Cardiac muscle cell (in vitro differentiated cells and primary cell): ENCODE measurements around the gene ANKRD33. TPM values are rescaled to one million over a fixed set of nuclear protein-coding genes. Genes with fewer than 3 reads are reported as not detected.

Experiments
- DNase-seq, 2 donors: peaks; one replicate each; pipeline versions ENCODE4 v3.0.0 to v3.0.0-alpha.2; 2010 to 2017; ENCODE audit warnings: low read depth in 1 of 2, low spot score in 1 of 2
- H3K27ac ChIP-seq: fragments of 200-600 bp; sonication (generic); 2 replicates; pipeline ENCODE4 v1.5.1; 2016
- H3K27me3 ChIP-seq: fragments of 200-600 bp; sonication (generic); 2 replicates; pipeline ENCODE4 v1.6.0; 2016; ENCODE audit warnings: control low read depth
- H3K36me3 ChIP-seq: fragments of 200-600 bp; sonication (generic); 2 replicates; pipeline ENCODE4 v1.5.1; 2016; ENCODE audit warnings: control low read depth
- H3K4me1 ChIP-seq: fragments of 200-600 bp; sonication (generic); 2 replicates; pipeline ENCODE4 v1.8.1; 2017; ENCODE audit warnings: low read depth, mild to moderate bottlenecking, mixed run types
- H3K4me3 ChIP-seq: fragments of 200-600 bp; sonication (generic); 2 replicates; pipeline ENCODE4 v1.5.1; 2016; ENCODE audit warnings: mild to moderate bottlenecking
- H3K9me3 ChIP-seq: fragments of 200-600 bp; sonication (generic); 2 replicates; pipeline ENCODE4 v1.5.1; 2017; ENCODE audit warnings: low read depth, mild to moderate bottlenecking, control low read depth
- CTCF ChIP-seq: IDR thresholded peaks from 2 replicates; pipeline ENCODE4 v1.5.1; 2012; ENCODE audit warnings: low read depth, mild to moderate bottlenecking, low read length
- polyA plus RNA-seq: library from polyadenylated mRNA; unstranded; fragments of >200 nt; fragmentation: Nextera tagmentation; extraction: Ambion mirVana; gene quantifications from 2 replicates; pipeline ENCODE4 v1.2.1, GENCODE V29; 2016
- total RNA-seq: library from RNA; depleted of rRNA; stranded (reverse); fragments of >200 nt; gene quantifications from 2 replicates; pipeline ENCODE4 v1.2.3, GENCODE V29; 2016

ANKRD33 gene
- total and polyA plus RNA-seq, 2 experiments from 2014 or later, result 0.30 TPM; not detected in 1

- Histone ChIP-seq H3K9me3 (no peaks in the 10 kb centered on the region), H3K4me1 (peaks cover 40% of the 10 kb centered on the region), H3K36me3 (no peaks in the 10 kb centered on the region), H3K27me3 (peaks cover 25% of the 10 kb centered on the region), H3K27ac (no peak overlapping the region), H3K4me3 (no peak overlapping the region)
- DNase-seq, result no peak
- TF ChIP-seq CTCF, result no peak
Observed at GRCh38 chr12:51867371-51867770, 20.5 kb upstream of the ANKRD33 start.

GRCh38 chr12:51867796-51868428 lies 20.0 kb upstream of the ANKRD33 start:
- no peak for TF ChIP-seq CTCF
- H3K4me1 ChIP-seq, result peaks cover 40% of the 10 kb centered on the region
- no peak overlapping the region for H3K27ac ChIP-seq
- H3K9me3 ChIP-seq, result no peaks in the 10 kb centered on the region
- peaks cover 25% of the 10 kb centered on the region for H3K27me3 ChIP-seq
- no peaks in the 10 kb centered on the region for H3K36me3 ChIP-seq
- DNase-seq, result no peak
- no peak overlapping the region for H3K4me3 ChIP-seq

GRCh38 chr12:51868821-51869495 lies 18.9 kb upstream of the ANKRD33 start:
- Histone ChIP-seq H3K36me3 (no peaks in the 10 kb centered on the region), H3K27me3 (peaks cover 25% of the 10 kb centered on the region), H3K27ac (no peak overlapping the region), H3K4me1 (peaks cover 31% of the 10 kb centered on the region), H3K4me3 (peak overlapping the region; percentile 18), H3K9me3 (no peaks in the 10 kb centered on the region)
- DNase-seq, result peak in 1 of 2 donors; percentile 33
- no peak for TF ChIP-seq CTCF

GRCh38 chr12:51869496-51869865 lies 18.4 kb upstream of the ANKRD33 start:
- Histone ChIP-seq H3K36me3 (no peaks in the 10 kb centered on the region), H3K27ac (no peak overlapping the region), H3K4me1 (peaks cover 30% of the 10 kb centered on the region), H3K4me3 (peak overlapping the region; percentile 18), H3K27me3 (peaks cover 25% of the 10 kb centered on the region), H3K9me3 (no peaks in the 10 kb centered on the region)
- no peak for DNase-seq
- TF ChIP-seq CTCF, result no peak

- no peaks in the 10 kb centered on the region for H3K36me3 ChIP-seq
- peaks cover 30% of the 10 kb centered on the region for H3K4me1 ChIP-seq
- no peak for DNase-seq
- peaks cover 25% of the 10 kb centered on the region for H3K27me3 ChIP-seq
- no peaks in the 10 kb centered on the region for H3K9me3 ChIP-seq
- no peak overlapping the region for H3K27ac ChIP-seq
- no peak overlapping the region for H3K4me3 ChIP-seq
- no peak for TF ChIP-seq CTCF
Observed at GRCh38 chr12:51869931-51870330, 18.0 kb upstream of the ANKRD33 start.
